Heart left ventricle (tissue), 16 donors: ENCODE measurements around the gene ELL. TPM values are rescaled to one million over a fixed set of nuclear protein-coding genes. Genes with fewer than 3 reads are reported as not detected.
A peak's percentile ranks its signal among the peaks of the same experiment; 100 is the strongest.

Experiments
- ATAC-seq, 4 donors: fragments of 200-7000 bp; cut with Tn5 transposase; one replicate each; pipeline ENCODE4 v1.9.1; 2020 to 2022; ENCODE audit warnings: moderate library complexity in 4 of 4, mild to moderate bottlenecking in 3 of 4, moderate number of reproducible peaks in 1 of 4
- DNase-seq, 5 donors: peaks; one replicate each; pipeline ENCODE4 v3.0.0-alpha.2; 2020
- H3K27ac ChIP-seq, 12 donors: fragments of 200-600 bp; sonication (generic) in 4 of 12; one replicate each; pipeline versions ENCODE4 v1.5.0 to v1.8.0; 2016 to 2022; ENCODE audit warnings: mild to moderate bottlenecking in 2 of 12
- H3K27me3 ChIP-seq, 9 donors: fragments of 200-600 bp; sonication (generic) in 2 of 9; one replicate each; pipeline versions ENCODE4 v1.5.1 to v1.8.0; 2016 to 2022; ENCODE audit warnings: mild to moderate bottlenecking in 3 of 9
- H3K36me3 ChIP-seq, 9 donors: fragments of 200-600 bp; sonication (generic) in 2 of 9; one replicate each; pipeline versions ENCODE4 v1.5.0 to v1.8.0; 2018 to 2022; ENCODE audit warnings: mild to moderate bottlenecking in 2 of 9
- H3K4me1 ChIP-seq, 12 donors: fragments of 200-600 bp; sonication (generic) in 4 of 12; one replicate each; pipeline versions ENCODE4 v1.5.0 to v1.8.0; 2016 to 2022; ENCODE audit warnings: mild to moderate bottlenecking in 3 of 12
- H3K4me3 ChIP-seq, 12 donors: fragments of 200-600 bp; sonication (generic) in 4 of 12; one replicate each; pipeline versions ENCODE4 v1.5.0 to v1.8.0; 2017 to 2022; ENCODE audit warnings: mild to moderate bottlenecking in 9 of 12, moderate library complexity in 4 of 12
- H3K9me3 ChIP-seq, 12 donors: fragments of 200-600 bp; sonication (generic) in 4 of 12; one replicate each; pipeline versions ENCODE4 v1.5.0 to v1.8.0; 2016 to 2022; ENCODE audit warnings: mild to moderate bottlenecking in 1 of 12
- CTCF ChIP-seq, 12 donors: fragments of 200-600 bp; sonication (generic) in 4 of 12; IDR thresholded peaks; one replicate each; pipeline versions ENCODE4 v1.5.0 to v1.8.0; 2018 to 2022; ENCODE audit warnings: antibody characterized with exemption in 12 of 12, mild to moderate bottlenecking in 5 of 12
- POLR2A ChIP-seq, 2 donors: fragments of 450-650 bp; IDR thresholded peaks; one replicate each; pipeline ENCODE4 v1.6.1; 2017; ENCODE audit warnings: antibody characterized with exemption in 2 of 2, mild to moderate bottlenecking in 2 of 2, moderate library complexity in 2 of 2
- WGBS, 4 donors: extraction: QIAGEN DNeasy Blood & Tissue Kit in 2 of 4; methylation state at CpG; one replicate each; pipeline versions ENCODE4 v1.1.5 to v1.1.7; 2013 to 2018; 5-methylcytosine and 5-hydroxymethylcytosine counted together
- intact Hi-C, 10 donors: fragments of 100-400 bp; cut with DNase I; formaldehyde crosslinking; loops; one replicate each; pipeline versions ENCODE4 v1.11.1 to v1.14.2; 2022
- polyA plus RNA-seq, 2 donors: library from polyadenylated mRNA; stranded (reverse); fragments of 200-250 nt; gene quantifications; one replicate each; pipeline ENCODE4 v1.2.3, GENCODE V29; 2013
- total RNA-seq, 9 donors: library from RNA; depleted of rRNA in 2 of 9; stranded (reverse); fragments of >200 nt in 2 of 9; fragmentation: NEBNext Ultra II Directional in 3 of 9; extraction: Animal tissue kit (Norgen Biotek cat#: 25700) in 3 of 9; gene quantifications; one replicate each; pipeline versions ENCODE4 v1.1.0 to v1.2.4, GENCODE V29; 2016 to 2023
- donor health status: ischemic (EF 13 %, LVEDD 7.1; RV severe dilation, severe dysfunction).
- donor health status: healthy with polysubstance abuse.
- donor health status: DM: no; HTN: yes; CAD: no.
- donor health status: DM: no; HTN: no; CAD: no.
- donor health status: ischemic (EF 25% LVEDD 6.9; RV normal size, moderate dysfunction).
- donor health status: ischemic (EF 25% LVEDD 5.7; RV mildly dilated, moderate dysfunction).
- donor health status: healthy.
- donor health status: DM: yes; HTN: yes; CAD: no.
- donor health status: ischemic (EF 35%, LVEDD 5.7; RV mildly dilated, moderate dysfunction).
- donor health status: nonischemic (EF 11% LVEDD 7.7; RV severe dilation, severe dysfunction).
- donor health status: DM: yes; HTN: yes; CAD: no.
- donor health status: PGD.
- donor health status: ischemic (EF 29% LVEDD 5.4; RV normal size, mild dysfunction).
- donor health status: nonischemic (EF 23%, LVEDD 6.1; RV moderate dilation, normal function).

Gene ELL
- total and polyA plus RNA-seq, 11 donors = 5.9 to 17.8 (median 7.3) TPM

- H3K4me3 ChIP-seq = no peak overlapping the region
- H3K27ac ChIP-seq = peak overlapping the region in 6 of 12 donors; percentile 7 to 98 (median 84)
- DNase-seq (peak in 1 of 5 donors; percentile 31), ATAC-seq (no peak)
- H3K27me3 ChIP-seq = no peaks in the 10 kb centered on the region
- 89 to 93% (median 89%) methylated on average over 11 to 14 of the region's 14 CpGs for WGBS, 4 donors
- no peak for TF ChIP-seq POLR2A (IDR thresholded peaks at IDR 0.05)
- TF ChIP-seq CTCF (IDR thresholded peaks at IDR 0.05) = no peak
- H3K9me3 ChIP-seq = no peaks in the 10 kb centered on the region
- intact Hi-C loops = loop anchor here in 1 of 10 donors (10.0 kb wide), 1 partner anchor 368 kb away; no protein-coding TSS in a partner anchor
- peaks cover 0 to 14% (median 4%) of the 10 kb centered on the region in 9 donors for H3K36me3 ChIP-seq
- peaks cover 12 to 87% (median 53%) of the 10 kb centered on the region in 12 donors for H3K4me1 ChIP-seq
These were observed 45.3 kb downstream of the ELL start for GRCh38 chr19:18476507-18477041.

- peaks cover 0 to 22% (median 8%) of the 10 kb centered on the region in 9 donors for H3K36me3 ChIP-seq
- peaks cover 12 to 80% (median 52%) of the 10 kb centered on the region in 12 donors for H3K4me1 ChIP-seq
- intact Hi-C loops = loop anchor here in 1 of 10 donors (10.0 kb wide), 1 partner anchor 369 kb away; no protein-coding TSS in a partner anchor
- H3K27ac ChIP-seq = peak overlapping the region in 2 of 12 donors; percentile 88 to 98
- H3K9me3 ChIP-seq = no peaks in the 10 kb centered on the region
- DNase-seq = peak in 1 of 5 donors; percentile 51
- no peak for ATAC-seq
- no peak overlapping the region for H3K4me3 ChIP-seq
- no peaks in the 10 kb centered on the region for H3K27me3 ChIP-seq
- TF ChIP-seq POLR2A (IDR thresholded peaks at IDR 0.05) = no peak
- no peak for TF ChIP-seq CTCF (IDR thresholded peaks at IDR 0.05)
- 79 to 89% (median 84%) methylated on average over 18 to 19 of the region's 19 CpGs for whole genome bisulfite sequencing, 4 donors
These were observed 46.0 kb downstream of the ELL start for GRCh38 chr19:18475762-18476331.

- intact Hi-C loops = loop anchor here in 1 of 10 donors (10.0 kb wide), 1 partner anchor 370 kb away; no protein-coding TSS in a partner anchor
- ATAC-seq (no peak), DNase-seq (peak in 1 of 5 donors; percentile 35)
- no peaks in the 10 kb centered on the region for H3K9me3 ChIP-seq
- peak overlapping the region in 1 of 12 donors; percentile 98 for H3K27ac ChIP-seq
- no peak overlapping the region for H3K4me3 ChIP-seq
- TF ChIP-seq CTCF (IDR thresholded peaks at IDR 0.05) (no peak), POLR2A (IDR thresholded peaks at IDR 0.05) (no peak)
- H3K4me1 ChIP-seq = peaks cover 8 to 80% (median 50%) of the 10 kb centered on the region in 12 donors
- H3K27me3 ChIP-seq = no peaks in the 10 kb centered on the region
- H3K36me3 ChIP-seq = peaks cover 0 to 29% (median 13%) of the 10 kb centered on the region in 9 donors
- WGBS, 4 donors = 65 to 75% (median 71%) methylated on average over 5 of the region's 5 CpGs
These were observed 46.8 kb downstream of the ELL start for GRCh38 chr19:18475004-18475453.

- TF ChIP-seq CTCF (IDR thresholded peaks at IDR 0.05) (no peak), POLR2A (IDR thresholded peaks at IDR 0.05) (no peak)
- no peak overlapping the region for H3K4me3 ChIP-seq
- no peaks in the 10 kb centered on the region for H3K9me3 ChIP-seq
- H3K36me3 ChIP-seq = peaks cover 0 to 29% (median 13%) of the 10 kb centered on the region in 9 donors
- intact Hi-C loops = loop anchor here in 6 of 10 donors (5.0 to 10.0 kb wide), 6 partner anchors 33 to 370 kb away; partner anchors contain the start of genes ELL (in 1 of the 6), REX1BD (in 1 of the 6) and UBA52 (in 1 of the 6)
- ATAC-seq (no peak), DNase-seq (peak in 1 of 5 donors; percentile 60)
- 86 to 91% (median 87%) methylated on average over 11 to 13 of the region's 13 CpGs for WGBS, 4 donors
- H3K4me1 ChIP-seq = peaks cover 5 to 80% (median 50%) of the 10 kb centered on the region in 12 donors
- H3K27ac ChIP-seq = peak overlapping the region in 3 of 12 donors; percentile 43 to 98 (median 48)
- H3K27me3 ChIP-seq = no peaks in the 10 kb centered on the region
These were observed 47.4 kb downstream of the ELL start for GRCh38 chr19:18474366-18474887.
